Gastrocnemius medialis (tissue), 4 donors: ENCODE results near the gene DIAPH3. TPM values are rescaled to one million over a fixed set of nuclear protein-coding genes. Genes with fewer than 3 reads are reported as not detected.

ENCODE experiments used
- ATAC-seq, 2 donors: fragments of 150-250 bp; one replicate each; pipeline ENCODE4 v1.9.1; 2016
- DNase-seq, 2 donors: peaks; one replicate each; pipeline ENCODE4 v3.0.0-alpha.2; 2019
- H3K27ac ChIP-seq, 4 donors: fragments of 200-600 bp; sonication (generic); 1 replicate in 1 of 4; 2 replicates in 3 of 4; pipeline ENCODE4 v1.5.1; 2016 to 2018; ENCODE audit warnings: mild to moderate bottlenecking in 2 of 4, moderate library complexity in 1 of 4
- H3K27me3 ChIP-seq, 3 donors: fragments of 200-600 bp; sonication (generic) in 2 of 3; 1 replicate in 1 of 3; 2 replicates in 2 of 3; pipeline versions ENCODE4 v1.5.1 to v1.6.0; 2016 to 2019; ENCODE audit warnings: mild to moderate bottlenecking in 1 of 3, moderate library complexity in 1 of 3
- H3K36me3 ChIP-seq, 2 donors: fragments of 200-600 bp; sonication (generic) in 1 of 2; one replicate each; pipeline ENCODE4 v1.5.1; 2017 to 2018
- H3K4me1 ChIP-seq, 2 donors: fragments of 200-600 bp; sonication (generic) in 1 of 2; one replicate each; pipeline ENCODE4 v1.5.1; 2016 to 2017; ENCODE audit warnings: mild to moderate bottlenecking in 2 of 2
- H3K4me3 ChIP-seq, 4 donors: fragments of 200-600 bp; sonication (generic) in 3 of 4; 1 replicate in 1 of 4; 2 replicates in 3 of 4; pipeline ENCODE4 v1.5.1; 2016 to 2019; ENCODE audit warnings: mild to moderate bottlenecking in 2 of 4
- H3K9me3 ChIP-seq, 3 donors: fragments of 200-600 bp; sonication (generic) in 2 of 3; 1 replicate in 1 of 3; 2 replicates in 2 of 3; pipeline ENCODE4 v1.5.1; 2016 to 2019
- POLR2A ChIP-seq, 2 donors: fragments of 450-650 bp; IDR thresholded peaks; one replicate each; pipeline ENCODE4 v1.6.1; 2017; ENCODE audit warnings: antibody characterized with exemption in 2 of 2, mild to moderate bottlenecking in 2 of 2, moderate library complexity in 2 of 2
- in situ Hi-C, 4 donors: fragments of 200-750 bp; cut with MboI; loops; one replicate each; pipeline versions ENCODE4 v1.15.0 to v1.8.0; 2017; ENCODE audit warnings: low sequenced_read_pairs in 4 of 4
- intact Hi-C: fragments of 100-400 bp; cut with DNase I; formaldehyde crosslinking; loops from one replicate; pipeline ENCODE4 v1.15.1; 2023; ENCODE audit warnings: low total_unique reads
- total RNA-seq, 4 donors: library from RNA; depleted of rRNA; stranded (reverse); fragments of >200 nt; gene quantifications; one replicate each; pipeline versions ENCODE4 v1.1.0 to v1.2.3, GENCODE V29; 2016
- TF ChIP-seq, protein P1 (sequence below), 5 experiments: fragments of 450-650 bp in 3 of 5; fragments of 200-600 bp in 2 of 5; sonication (generic) in 2 of 5; IDR thresholded peaks in 4 of 5; conservative IDR thresholded peaks in 1 of 5; 1 replicate in 4 of 5; 2 replicates in 1 of 5; pipeline ENCODE4 v1.5.1; 2016 to 2019; ENCODE audit warnings: antibody characterized with exemption in 5 of 5, mild to moderate bottlenecking in 3 of 5, moderate library complexity in 3 of 5

DIAPH3 gene
- total RNA-seq, 4 donors from 2014 or later = 0.13 TPM; not detected in 3

GRCh38 chr13:59641817-59642216, 521.9 kb downstream of the DIAPH3 start:
- in situ Hi-C loops = no loop called here
- no peaks in the 10 kb centered on the region for H3K4me1 ChIP-seq
- no peaks in the 10 kb centered on the region for H3K9me3 ChIP-seq
- H3K27ac ChIP-seq = no peak overlapping the region
- intact Hi-C loops = no loop called here
- no peak overlapping the region for H3K4me3 ChIP-seq
- DNase-seq = no peak
- no peak for ATAC-seq
- H3K36me3 ChIP-seq = no peaks in the 10 kb centered on the region
- TF ChIP-seq POLR2A (IDR thresholded peaks at IDR 0.05) = no peak
- TF ChIP-seq, protein P1, sequence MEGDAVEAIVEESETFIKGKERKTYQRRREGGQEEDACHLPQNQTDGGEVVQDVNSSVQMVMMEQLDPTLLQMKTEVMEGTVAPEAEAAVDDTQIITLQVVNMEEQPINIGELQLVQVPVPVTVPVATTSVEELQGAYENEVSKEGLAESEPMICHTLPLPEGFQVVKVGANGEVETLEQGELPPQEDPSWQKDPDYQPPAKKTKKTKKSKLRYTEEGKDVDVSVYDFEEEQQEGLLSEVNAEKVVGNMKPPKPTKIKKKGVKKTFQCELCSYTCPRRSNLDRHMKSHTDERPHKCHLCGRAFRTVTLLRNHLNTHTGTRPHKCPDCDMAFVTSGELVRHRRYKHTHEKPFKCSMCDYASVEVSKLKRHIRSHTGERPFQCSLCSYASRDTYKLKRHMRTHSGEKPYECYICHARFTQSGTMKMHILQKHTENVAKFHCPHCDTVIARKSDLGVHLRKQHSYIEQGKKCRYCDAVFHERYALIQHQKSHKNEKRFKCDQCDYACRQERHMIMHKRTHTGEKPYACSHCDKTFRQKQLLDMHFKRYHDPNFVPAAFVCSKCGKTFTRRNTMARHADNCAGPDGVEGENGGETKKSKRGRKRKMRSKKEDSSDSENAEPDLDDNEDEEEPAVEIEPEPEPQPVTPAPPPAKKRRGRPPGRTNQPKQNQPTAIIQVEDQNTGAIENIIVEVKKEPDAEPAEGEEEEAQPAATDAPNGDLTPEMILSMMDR (IDR thresholded peaks at IDR 0.05 in 4 of 5, conservative IDR thresholded peaks at IDR 0.05 in 1 of 5) = no peak
- H3K27me3 ChIP-seq = no peaks in the 10 kb centered on the region

GRCh38 chr13:59641261-59641660, 522.5 kb downstream of the DIAPH3 start:
- DNase-seq (no peak), ATAC-seq (no peak)
- no peak overlapping the region for H3K4me3 ChIP-seq
- no peaks in the 10 kb centered on the region for H3K27me3 ChIP-seq
- H3K4me1 ChIP-seq = no peaks in the 10 kb centered on the region
- no peaks in the 10 kb centered on the region for H3K9me3 ChIP-seq
- in situ Hi-C loops (no loop called here), intact Hi-C loops (no loop called here)
- H3K27ac ChIP-seq = no peak overlapping the region
- no peaks in the 10 kb centered on the region for H3K36me3 ChIP-seq
- no peak for TF ChIP-seq POLR2A (IDR thresholded peaks at IDR 0.05)
- TF ChIP-seq, protein P1 (IDR thresholded peaks at IDR 0.05 in 4 of 5, conservative IDR thresholded peaks at IDR 0.05 in 1 of 5) = no peak

- H3K27ac ChIP-seq = no peak overlapping the region
- TF ChIP-seq, protein P1 (IDR thresholded peaks at IDR 0.05 in 4 of 5, conservative IDR thresholded peaks at IDR 0.05 in 1 of 5) = no peak
- TF ChIP-seq POLR2A (IDR thresholded peaks at IDR 0.05) = no peak
These were observed 525.3 kb downstream of the DIAPH3 start for GRCh38 chr13:59638404-59638803.

DNA sequence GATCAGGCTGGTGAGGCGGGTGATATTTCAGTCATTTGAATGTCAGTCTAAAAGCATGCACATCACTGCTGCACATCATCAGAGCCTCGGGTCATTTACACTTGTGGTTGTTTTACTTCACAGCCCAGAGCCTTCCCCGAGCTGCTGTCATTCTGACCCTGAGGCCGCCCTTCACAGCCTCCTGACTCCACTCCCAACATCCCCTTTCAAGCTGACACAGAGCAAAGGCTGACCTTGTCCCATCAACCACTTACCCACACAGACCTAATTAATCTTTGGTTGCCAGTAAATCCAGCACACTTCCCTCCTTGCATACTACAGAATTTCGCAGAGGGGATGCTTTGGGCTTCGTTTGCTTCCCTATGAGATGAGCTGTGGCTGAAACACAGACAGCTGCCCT, 528.1 kb downstream of the DIAPH3 start:
- ATAC-seq = no peak
- H3K4me3 ChIP-seq = no peak overlapping the region

More at GRCh38 chr13:59638404-59638803, 525.3 kb downstream of the DIAPH3 start:
- Histone ChIP-seq H3K9me3 (no peaks in the 10 kb centered on the region), H3K4me3 (no peak overlapping the region), H3K27me3 (no peaks in the 10 kb centered on the region), H3K36me3 (no peaks in the 10 kb centered on the region), H3K4me1 (no peaks in the 10 kb centered on the region)
- in situ Hi-C loops (no loop called here), intact Hi-C loops (no loop called here)
- DNase-seq (no peak), ATAC-seq (no peak)

More for the DNA sequence above, 528.1 kb downstream of the DIAPH3 start:
- intact Hi-C loops = no loop called here
- no peak for DNase-seq
- Histone ChIP-seq H3K36me3 (no peaks in the 10 kb centered on the region), H3K27me3 (no peaks in the 10 kb centered on the region), H3K4me1 (no peaks in the 10 kb centered on the region), H3K9me3 (no peaks in the 10 kb centered on the region), H3K27ac (no peak overlapping the region)
- TF ChIP-seq POLR2A (IDR thresholded peaks at IDR 0.05) = no peak
- TF ChIP-seq, protein P1 (IDR thresholded peaks at IDR 0.05 in 4 of 5, conservative IDR thresholded peaks at IDR 0.05 in 1 of 5) = no peak
- in situ Hi-C loops = no loop called here
